Activated CD4-positive, alpha-beta T cell treated with anti-CD3 and anti-CD28 coated beads, Interleukin-2, amount 50 U/mL, for 48 hours (primary cell): ENCODE results near the gene ELP4.
"Not testable (repeated sequence)": the region's sequence is repeated elsewhere in the genome, so short reads cannot be mapped to it uniquely, and the experiment has no call there.

Experiments
- DNase-seq, 2 experiments: peaks; one replicate each; pipeline ENCODE4 v3.0.0-alpha.2; 2020

Gene ELP4

GRCh38 chr11:31649129-31649966, 139.8 kb downstream of the ELP4 start:
- no peak for DNase-seq

GRCh38 chr11:31651208-31651607, 141.6 kb downstream of the ELP4 start:
- no peak for DNase-seq

- no peak for DNase-seq
These were observed 142.3 kb downstream of the ELP4 start for GRCh38 chr11:31651822-31652221.

GRCh38 chr11:31652528-31652927, 143.0 kb downstream of the ELP4 start:
- no peak for DNase-seq

GRCh38 chr11:31655483-31655882, 145.9 kb downstream of the ELP4 start:
- DNase-seq = no peak

- no peak for DNase-seq
These were observed 146.5 kb downstream of the ELP4 start for GRCh38 chr11:31656051-31656450.

- no peak for DNase-seq
These were observed 147.5 kb downstream of the ELP4 start for GRCh38 chr11:31657091-31657490.

GRCh38 chr11:31664129-31664528, 154.6 kb downstream of the ELP4 start:
- DNase-seq = no peak

- no peak for DNase-seq
These were observed 155.4 kb downstream of the ELP4 start for GRCh38 chr11:31664954-31665353.

- no peak for DNase-seq
These were observed 162.1 kb downstream of the ELP4 start for GRCh38 chr11:31671681-31672080.

GRCh38 chr11:31673108-31673507, 163.5 kb downstream of the ELP4 start:
- not testable (repeated sequence) for DNase-seq

- DNase-seq = no peak
These were observed 166.9 kb downstream of the ELP4 start for GRCh38 chr11:31676280-31676982.

GRCh38 chr11:31680770-31681169, 171.2 kb downstream of the ELP4 start:
- no peak for DNase-seq

GRCh38 chr11:31687256-31687655, 177.7 kb downstream of the ELP4 start:
- no peak for DNase-seq

GRCh38 chr11:31687861-31688260, 178.3 kb downstream of the ELP4 start:
- no peak for DNase-seq

- DNase-seq = no peak
These were observed 180.0 kb downstream of the ELP4 start for GRCh38 chr11:31689559-31689958.

- no peak for DNase-seq
These were observed 180.5 kb downstream of the ELP4 start for GRCh38 chr11:31690041-31690440.

GRCh38 chr11:31690516-31690915, 180.9 kb downstream of the ELP4 start:
- DNase-seq = no peak

- no peak for DNase-seq
These were observed 182.9 kb downstream of the ELP4 start for GRCh38 chr11:31692466-31692865.

GRCh38 chr11:31697049-31697448, 187.5 kb downstream of the ELP4 start:
- not testable (repeated sequence) for DNase-seq

GRCh38 chr11:31699066-31699465, 189.5 kb downstream of the ELP4 start:
- no peak for DNase-seq

GRCh38 chr11:31702966-31703365, 193.4 kb downstream of the ELP4 start:
- no peak for DNase-seq

- DNase-seq = no peak
These were observed 196.8 kb downstream of the ELP4 start for GRCh38 chr11:31706357-31706756.

- DNase-seq = no peak
These were observed 201.6 kb downstream of the ELP4 start for GRCh38 chr11:31711137-31711536.
